ENCODE data around the gene MED16.
A peak's percentile ranks its signal among the peaks of the same experiment; 100 is the strongest.
"Not testable (repeated sequence)": the region's sequence is repeated elsewhere in the genome, so short reads cannot be mapped to it uniquely, and the experiment has no call there.

Gene MED16

GRCh38 chr19:896999-897398 lies 4.0 kb upstream of the MED16 start:
- POLR2A ChIA-PET: interaction anchor here (1.6 kb wide), 1 partner anchor 12 kb away, joined by 4 read pairs; no protein-coding TSS in a partner anchor
- H3K4me3 ChIP-seq (ENCODE audit: control insufficient read depth in 1 of 7, extremely low read depth in 1 of 7, insufficient read depth in 4 of 7, low read depth in 2 of 7, low read length in 6 of 7): no peak overlapping the region
- no peak for DNase-seq
- WGBS (ENCODE audit: insufficient coverage): 96% methylated on average over 10 of the region's 11 CpGs
- CTCF ChIA-PET: interaction anchor here (1.0 to 1.5 kb wide), 2 partner anchors 10 to 13 kb away, joined by 3 read pairs; no protein-coding TSS in a partner anchor
- H3K36me3 ChIP-seq (ENCODE audit: control insufficient read depth in 4 of 4, insufficient read depth in 4 of 4, low read length in 3 of 4): peaks cover 5 to 49% (median 23%) of the 10 kb centered on the region in 4 experiments
- no peaks in the 10 kb centered on the region for H3K27me3 ChIP-seq (replicated peaks in 2 of 5; ENCODE audit: control insufficient read depth in 4 of 5, insufficient read depth in 5 of 5, low read length in 4 of 5)
- H3K27ac ChIP-seq (ENCODE audit: insufficient read depth in 1 of 2, low read depth in 1 of 2, low read length in 2 of 2, poor library complexity in 1 of 2, severe bottlenecking in 2 of 2): no peak overlapping the region
- H3K4me1 ChIP-seq (ENCODE audit: control extremely low read depth in 1 of 4, control insufficient read depth in 4 of 4, insufficient read depth in 4 of 4, low read length in 3 of 4): peaks cover 0 to 9% (median 3%) of the 10 kb centered on the region in 4 experiments
- H3K9me3 ChIP-seq (ENCODE audit: control extremely low read depth in 1 of 5, control insufficient read depth in 4 of 5, insufficient read depth in 2 of 5, low read depth in 1 of 5, low read length in 4 of 5): no peaks in the 10 kb centered on the region

GRCh38 chr19:896434-896833 lies 3.4 kb upstream of the MED16 start:
- CTCF ChIA-PET: interaction anchor here (1.0 to 1.5 kb wide), 3 partner anchors 9 to 14 kb away, joined by 3 to 4 read pairs (median 3); no protein-coding TSS in a partner anchor
- Histone ChIP-seq H3K27me3 (replicated peaks in 2 of 5; ENCODE audit: control insufficient read depth in 4 of 5, insufficient read depth in 5 of 5, low read length in 4 of 5) (no peaks in the 10 kb centered on the region), H3K9me3 (ENCODE audit: control extremely low read depth in 1 of 5, control insufficient read depth in 4 of 5, insufficient read depth in 2 of 5, low read depth in 1 of 5, low read length in 4 of 5) (no peaks in the 10 kb centered on the region), H3K4me1 (ENCODE audit: control extremely low read depth in 1 of 4, control insufficient read depth in 4 of 4, insufficient read depth in 4 of 4, low read length in 3 of 4) (peaks cover 0 to 12% (median 6%) of the 10 kb centered on the region in 4 experiments), H3K4me3 (ENCODE audit: control insufficient read depth in 1 of 7, extremely low read depth in 1 of 7, insufficient read depth in 4 of 7, low read depth in 2 of 7, low read length in 6 of 7) (no peak overlapping the region), H3K27ac (ENCODE audit: insufficient read depth in 1 of 2, low read depth in 1 of 2, low read length in 2 of 2, poor library complexity in 1 of 2, severe bottlenecking in 2 of 2) (no peak overlapping the region), H3K36me3 (ENCODE audit: control insufficient read depth in 4 of 4, insufficient read depth in 4 of 4, low read length in 3 of 4) (peaks cover 2 to 45% (median 21%) of the 10 kb centered on the region in 4 experiments)
- no peak for DNase-seq
- WGBS (ENCODE audit: insufficient coverage): 97% methylated on average over 5 of the region's 10 CpGs
- POLR2A ChIA-PET: interaction anchor here (0.9 to 1.6 kb wide), 2 partner anchors 10 to 12 kb away, joined by 3 to 4 read pairs; no protein-coding TSS in a partner anchor

- Histone ChIP-seq H3K27me3 (replicated peaks in 2 of 5; ENCODE audit: control insufficient read depth in 4 of 5, insufficient read depth in 5 of 5, low read length in 4 of 5) (no peaks in the 10 kb centered on the region), H3K4me3 (ENCODE audit: control insufficient read depth in 1 of 7, extremely low read depth in 1 of 7, insufficient read depth in 4 of 7, low read depth in 2 of 7, low read length in 6 of 7) (peak overlapping the region; percentile 37 to 93 (median 84)), H3K4me1 (ENCODE audit: control extremely low read depth in 1 of 4, control insufficient read depth in 4 of 4, insufficient read depth in 4 of 4, low read length in 3 of 4) (peaks cover 0 to 9% (median 6%) of the 10 kb centered on the region in 4 experiments), H3K9me3 (ENCODE audit: control extremely low read depth in 1 of 5, control insufficient read depth in 4 of 5, insufficient read depth in 2 of 5, low read depth in 1 of 5, low read length in 4 of 5) (no peaks in the 10 kb centered on the region), H3K27ac (ENCODE audit: insufficient read depth in 1 of 2, low read depth in 1 of 2, low read length in 2 of 2, poor library complexity in 1 of 2, severe bottlenecking in 2 of 2) (peak overlapping the region; percentile 64 to 85), H3K36me3 (ENCODE audit: control insufficient read depth in 4 of 4, insufficient read depth in 4 of 4, low read length in 3 of 4) (peaks cover 0 to 45% (median 18%) of the 10 kb centered on the region in 4 experiments)
- DNase-seq: peak in 2 of 3 donors; percentile 41 to 51
- 5% methylated on average over 16 of the region's 27 CpGs for WGBS (ENCODE audit: insufficient coverage)
- ChIA-PET CTCF (interaction anchor here (1.0 to 1.9 kb wide), 6 partner anchors 14 to 33 kb away, joined by 4 to 15 read pairs (median 6); partner anchors contain the start of gene CFD), POLR2A (interaction anchor here (0.5 to 2.0 kb wide), 4 partner anchors 11 to 16 kb away, joined by 3 to 20 read pairs (median 5); no protein-coding TSS in a partner anchor)
Observed at GRCh38 chr19:892243-892893, 619 bp downstream of the MED16 start.

GRCh38 chr19:891421-892200 lies 1.4 kb downstream of the MED16 start:
- CTCF ChIA-PET; DNase-seq; H3K27me3 ChIP-seq (replicated peaks in 2 of 5; ENCODE audit: control insufficient read depth in 4 of 5, insufficient read depth in 5 of 5, low read length in 4 of 5); H3K9me3 ChIP-seq (ENCODE audit: control extremely low read depth in 1 of 5, control insufficient read depth in 4 of 5, insufficient read depth in 2 of 5, low read depth in 1 of 5, low read length in 4 of 5): not testable (repeated sequence)
- peaks cover 0 to 42% (median 20%) of the 10 kb centered on the region in 4 experiments for H3K36me3 ChIP-seq (ENCODE audit: control insufficient read depth in 4 of 4, insufficient read depth in 4 of 4, low read length in 3 of 4)
- 96% methylated on average over 24 of the region's 50 CpGs for WGBS (ENCODE audit: insufficient coverage)
- peaks cover 0 to 11% (median 6%) of the 10 kb centered on the region in 4 experiments for H3K4me1 ChIP-seq (ENCODE audit: control extremely low read depth in 1 of 4, control insufficient read depth in 4 of 4, insufficient read depth in 4 of 4, low read length in 3 of 4)
- POLR2A ChIA-PET: interaction anchor here (0.7 kb wide), 1 partner anchor 17 kb away, joined by 3 read pairs; no protein-coding TSS in a partner anchor
- peak overlapping the region; percentile 17 to 93 (median 84) for H3K4me3 ChIP-seq (ENCODE audit: control insufficient read depth in 1 of 7, extremely low read depth in 1 of 7, insufficient read depth in 4 of 7, low read depth in 2 of 7, low read length in 6 of 7)
- peak overlapping the region in 1 of 2 experiments; percentile 85 for H3K27ac ChIP-seq (ENCODE audit: insufficient read depth in 1 of 2, low read depth in 1 of 2, low read length in 2 of 2, poor library complexity in 1 of 2, severe bottlenecking in 2 of 2)

GRCh38 chr19:890831-891230 lies 2.2 kb downstream of the MED16 start:
- 98% methylated on average over 16 of the region's 18 CpGs for WGBS (ENCODE audit: insufficient coverage)
- no peak for DNase-seq
- peaks cover 0 to 11% (median 6%) of the 10 kb centered on the region in 4 experiments for H3K4me1 ChIP-seq (ENCODE audit: control extremely low read depth in 1 of 4, control insufficient read depth in 4 of 4, insufficient read depth in 4 of 4, low read length in 3 of 4)
- H3K27ac ChIP-seq (ENCODE audit: insufficient read depth in 1 of 2, low read depth in 1 of 2, low read length in 2 of 2, poor library complexity in 1 of 2, severe bottlenecking in 2 of 2): no peak overlapping the region
- no peaks in the 10 kb centered on the region for H3K27me3 ChIP-seq (replicated peaks in 2 of 5; ENCODE audit: control insufficient read depth in 4 of 5, insufficient read depth in 5 of 5, low read length in 4 of 5)
- peaks cover 5 to 42% (median 23%) of the 10 kb centered on the region in 4 experiments for H3K36me3 ChIP-seq (ENCODE audit: control insufficient read depth in 4 of 4, insufficient read depth in 4 of 4, low read length in 3 of 4)
- ChIA-PET POLR2A (no interaction called here), CTCF (no interaction called here)
- no peaks in the 10 kb centered on the region for H3K9me3 ChIP-seq (ENCODE audit: control extremely low read depth in 1 of 5, control insufficient read depth in 4 of 5, insufficient read depth in 2 of 5, low read depth in 1 of 5, low read length in 4 of 5)
- H3K4me3 ChIP-seq (ENCODE audit: control insufficient read depth in 1 of 7, extremely low read depth in 1 of 7, insufficient read depth in 4 of 7, low read depth in 2 of 7, low read length in 6 of 7): no peak overlapping the region

- no peak overlapping the region for H3K4me3 ChIP-seq (ENCODE audit: control insufficient read depth in 1 of 7, extremely low read depth in 1 of 7, insufficient read depth in 4 of 7, low read depth in 2 of 7, low read length in 6 of 7)
- H3K27me3 ChIP-seq (replicated peaks in 2 of 5; ENCODE audit: control insufficient read depth in 4 of 5, insufficient read depth in 5 of 5, low read length in 4 of 5): no peaks in the 10 kb centered on the region
- no peaks in the 10 kb centered on the region for H3K9me3 ChIP-seq (ENCODE audit: control extremely low read depth in 1 of 5, control insufficient read depth in 4 of 5, insufficient read depth in 2 of 5, low read depth in 1 of 5, low read length in 4 of 5)
- H3K36me3 ChIP-seq (ENCODE audit: control insufficient read depth in 4 of 4, insufficient read depth in 4 of 4, low read length in 3 of 4): peaks cover 5 to 53% (median 30%) of the 10 kb centered on the region in 4 experiments
- H3K27ac ChIP-seq (ENCODE audit: insufficient read depth in 1 of 2, low read depth in 1 of 2, low read length in 2 of 2, poor library complexity in 1 of 2, severe bottlenecking in 2 of 2): no peak overlapping the region
- POLR2A ChIA-PET: no interaction called here
- 96% methylated on average over 26 of the region's 26 CpGs for WGBS (ENCODE audit: insufficient coverage)
- CTCF ChIA-PET: no interaction called here
- peaks cover 0 to 11% (median 6%) of the 10 kb centered on the region in 4 experiments for H3K4me1 ChIP-seq (ENCODE audit: control extremely low read depth in 1 of 4, control insufficient read depth in 4 of 4, insufficient read depth in 4 of 4, low read length in 3 of 4)
- no peak for DNase-seq
Observed at GRCh38 chr19:889662-890295, 3.2 kb downstream of the MED16 start.
